NCI-H146 (cell line): ENCODE data around the gene LINS1.
"Not testable (repeated sequence)": the region's sequence is repeated elsewhere in the genome, so short reads cannot be mapped to it uniquely, and the experiment has no call there.

Experiments
- DNase-seq: peaks from one replicate; lab custom pipeline; 2025; lab: John Stamatoyannopoulos, UW

Gene LINS1

GRCh38 chr15:100601163-100601562 lies 821 bp downstream of the LINS1 start:
- peak; percentile 18 for DNase-seq

GRCh38 chr15:100598655-100599054 lies 3.3 kb downstream of the LINS1 start:
- DNase-seq = no peak

GRCh38 chr15:100597862-100598261 lies 4.1 kb downstream of the LINS1 start:
- no peak for DNase-seq

- DNase-seq = no peak
Measured at GRCh38 chr15:100596792-100597191, 5.2 kb downstream of the LINS1 start.

GRCh38 chr15:100595964-100596363 lies 6.0 kb downstream of the LINS1 start:
- DNase-seq = no peak

DNA sequence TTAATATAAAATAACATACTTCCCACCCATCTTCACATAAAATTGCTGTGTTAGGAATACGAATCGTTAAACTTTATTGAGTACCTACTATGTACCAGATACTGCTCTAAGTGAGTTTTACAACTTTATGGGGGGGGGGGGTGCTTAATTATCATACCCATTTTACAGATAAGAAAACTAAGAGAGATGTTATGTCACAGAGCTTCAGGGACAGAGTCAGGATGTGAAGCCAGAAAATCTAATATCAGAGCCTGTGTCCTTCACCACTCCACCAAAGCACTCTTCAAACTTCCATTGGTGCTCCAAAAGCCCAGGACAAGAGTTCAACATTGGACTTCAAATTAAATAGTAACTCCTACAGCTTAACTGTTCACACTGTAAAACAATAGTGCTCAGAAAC lies 8.6 kb downstream of the LINS1 start:
- no peak for DNase-seq

- no peak for DNase-seq
Measured at GRCh38 chr15:100592898-100593297, 9.1 kb downstream of the LINS1 start.

GRCh38 chr15:100591835-100592234 lies 10.1 kb downstream of the LINS1 start:
- no peak for DNase-seq

GRCh38 chr15:100591163-100591562 lies 10.8 kb downstream of the LINS1 start:
- not testable (repeated sequence) for DNase-seq

DNA sequence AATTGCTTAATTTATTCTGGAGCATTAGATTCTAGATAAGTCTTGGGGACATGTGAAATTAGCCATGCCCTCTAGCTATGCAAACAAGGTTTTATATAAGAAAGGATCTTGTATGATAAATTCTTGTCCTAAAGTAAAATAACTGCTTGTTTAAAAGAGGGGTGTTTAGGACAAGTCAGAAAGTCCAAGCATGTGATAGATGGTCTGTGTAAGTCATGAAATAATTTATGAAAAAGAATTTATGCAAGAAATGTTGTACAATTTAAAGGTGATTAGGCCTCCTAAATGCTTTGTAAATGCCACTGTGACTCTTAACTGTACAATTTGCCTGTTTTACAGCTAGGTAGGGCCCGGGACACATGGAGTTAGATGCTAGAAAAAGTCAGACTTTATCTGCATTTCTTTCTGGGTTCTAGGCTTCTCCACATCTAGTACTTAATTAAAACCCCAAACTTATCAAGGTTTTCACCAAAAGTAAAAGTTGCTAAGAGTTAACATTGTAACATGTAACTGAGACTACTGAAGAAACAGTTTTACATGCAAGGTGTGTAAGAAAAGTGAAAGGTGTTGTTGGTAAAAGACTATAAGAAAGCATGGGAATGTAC lies 13.2 kb downstream of the LINS1 start:
- DNase-seq = no peak

DNA sequence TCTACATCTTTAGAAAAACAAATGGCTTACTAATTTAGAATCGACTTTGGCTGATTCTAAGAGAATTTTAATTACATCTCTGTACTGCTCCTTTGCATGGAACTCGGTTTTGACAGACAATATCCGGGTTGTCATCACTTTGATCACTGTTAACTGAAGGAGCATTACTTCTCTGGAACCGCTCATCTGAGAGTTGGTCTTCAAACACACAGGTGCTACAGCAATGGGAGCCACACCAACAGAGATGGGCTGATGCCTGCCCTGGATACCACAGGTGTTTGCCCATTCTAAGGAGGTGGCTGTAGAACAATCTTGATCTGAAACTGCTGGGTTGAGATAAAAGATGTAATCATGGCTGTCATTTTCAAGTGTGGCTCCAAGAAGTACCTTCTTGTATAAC lies 21.6 kb downstream of the LINS1 start:
- no peak for DNase-seq

- no peak for DNase-seq
Measured at GRCh38 chr15:100573526-100573925, 28.5 kb downstream of the LINS1 start.

DNA sequence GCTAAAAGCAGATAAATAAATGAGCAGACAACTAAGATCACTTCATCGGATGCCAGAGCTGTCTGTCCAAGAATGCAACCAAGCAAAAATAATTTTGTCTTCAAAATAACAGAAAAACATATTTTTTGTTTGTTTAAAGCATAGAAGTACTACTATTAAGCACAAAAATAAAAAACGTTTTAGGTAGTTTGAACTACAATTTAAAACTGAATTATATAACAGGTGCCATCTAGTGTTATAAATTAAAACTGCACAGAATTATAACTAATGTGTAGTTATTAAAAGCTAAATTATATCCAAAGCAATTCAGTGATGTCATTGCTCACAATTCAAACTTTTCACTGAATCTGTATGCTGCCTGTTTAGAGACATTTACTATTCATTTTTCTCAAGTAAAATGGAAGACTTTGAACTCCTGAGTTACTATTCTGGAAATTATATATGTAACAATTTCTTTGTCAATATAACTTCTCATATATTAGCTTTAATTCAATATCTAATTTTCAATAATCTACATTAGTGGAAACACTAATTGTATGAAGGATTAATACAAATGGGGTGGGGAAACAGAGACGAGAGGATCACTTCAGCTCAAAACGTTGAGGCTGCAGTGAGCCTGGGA lies 29.5 kb downstream of the LINS1 start:
- DNase-seq = no peak

DNA sequence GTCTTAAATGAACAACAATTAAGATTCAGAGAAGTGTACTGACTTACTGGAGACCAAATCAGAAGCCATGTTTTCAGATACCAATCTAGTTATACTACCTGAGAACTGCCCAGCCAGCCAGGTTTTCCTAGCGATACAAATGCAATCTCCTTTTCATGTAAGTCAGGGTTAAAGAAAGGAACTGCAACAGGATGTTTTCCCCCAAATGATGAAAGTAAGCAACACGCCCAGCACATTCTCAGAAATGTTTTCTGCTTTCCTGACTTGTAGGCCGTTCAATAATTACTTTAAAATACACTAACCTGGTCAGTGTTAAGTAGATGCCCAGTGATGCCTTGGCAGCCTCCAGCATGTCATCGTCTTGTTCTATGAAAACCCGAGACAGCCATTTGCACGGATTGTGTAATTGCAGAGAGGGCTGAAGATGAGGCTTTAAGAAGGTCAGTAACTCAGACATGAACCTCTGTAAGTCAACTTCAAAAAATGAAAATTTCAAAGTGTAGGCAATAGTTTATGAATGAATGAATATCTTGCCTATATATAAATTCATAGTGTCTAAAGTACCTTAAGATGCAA lies 30.3 kb downstream of the LINS1 start:
- DNase-seq = no peak

DNA sequence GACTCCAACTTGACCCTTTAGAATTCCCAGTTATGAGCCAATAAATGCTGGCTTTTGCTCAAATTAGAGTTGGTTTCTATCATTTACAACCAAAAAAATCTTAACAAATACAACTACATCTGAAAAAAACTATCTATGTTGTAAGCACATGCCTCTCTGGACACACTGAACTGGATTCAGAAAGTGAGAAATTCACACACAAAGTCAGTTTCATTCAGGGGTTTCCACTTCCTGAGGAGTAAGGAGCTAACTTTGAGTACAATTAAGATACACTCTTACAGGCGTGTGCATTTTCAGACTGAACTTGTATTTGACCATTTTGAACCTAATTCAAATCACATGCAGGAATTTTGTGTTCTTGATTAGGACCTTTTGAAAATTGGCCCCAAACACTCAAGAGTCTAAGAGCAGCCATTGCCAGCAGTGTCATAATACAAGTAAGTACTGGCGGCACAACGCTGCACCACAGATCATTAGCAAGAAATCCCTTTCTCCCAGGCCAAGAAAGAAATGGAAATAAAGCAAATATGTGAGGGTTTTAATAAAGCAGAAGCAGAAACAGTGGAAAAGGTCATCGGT lies 31.2 kb downstream of the LINS1 start:
- DNase-seq = no peak

DNA sequence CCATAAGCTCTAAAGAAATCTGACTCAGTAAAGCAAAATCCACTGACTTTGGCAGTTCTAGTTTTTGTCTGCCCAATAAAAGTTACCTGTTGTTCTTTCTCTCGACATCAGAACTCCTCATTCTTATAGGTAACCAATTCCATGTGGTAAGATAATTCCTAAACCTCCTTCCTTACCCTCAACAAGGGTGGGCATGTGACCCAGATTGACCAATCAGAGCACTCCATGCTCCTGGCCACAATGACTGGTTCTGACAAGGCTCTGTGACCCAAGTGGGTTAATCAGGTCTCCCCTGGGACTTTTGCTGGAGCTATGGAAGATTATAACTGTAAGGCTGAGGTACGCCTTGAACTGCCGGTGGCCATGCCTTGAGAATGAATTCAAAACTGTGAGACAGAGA lies 31.7 kb downstream of the LINS1 start:
- no peak for DNase-seq

DNA sequence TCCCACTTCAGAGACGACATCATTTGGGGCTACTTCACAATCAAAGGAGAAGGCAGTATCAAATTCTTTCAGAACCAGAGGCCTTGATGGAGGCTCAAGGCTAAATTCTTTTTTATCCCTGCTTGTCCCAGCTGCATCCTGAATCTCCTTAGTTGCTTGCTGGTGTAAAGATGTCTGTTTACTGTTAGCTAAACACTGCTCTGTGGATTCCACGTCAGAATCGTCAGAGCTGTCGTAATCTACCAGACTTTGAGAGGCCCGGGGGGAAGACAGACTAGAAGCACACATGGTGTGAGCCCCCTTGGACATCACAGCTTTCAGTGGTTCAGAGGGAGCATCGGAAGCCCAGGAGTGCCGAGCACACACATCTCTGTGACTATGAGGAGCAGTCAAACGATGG lies 32.6 kb downstream of the LINS1 start:
- DNase-seq = no peak

DNA sequence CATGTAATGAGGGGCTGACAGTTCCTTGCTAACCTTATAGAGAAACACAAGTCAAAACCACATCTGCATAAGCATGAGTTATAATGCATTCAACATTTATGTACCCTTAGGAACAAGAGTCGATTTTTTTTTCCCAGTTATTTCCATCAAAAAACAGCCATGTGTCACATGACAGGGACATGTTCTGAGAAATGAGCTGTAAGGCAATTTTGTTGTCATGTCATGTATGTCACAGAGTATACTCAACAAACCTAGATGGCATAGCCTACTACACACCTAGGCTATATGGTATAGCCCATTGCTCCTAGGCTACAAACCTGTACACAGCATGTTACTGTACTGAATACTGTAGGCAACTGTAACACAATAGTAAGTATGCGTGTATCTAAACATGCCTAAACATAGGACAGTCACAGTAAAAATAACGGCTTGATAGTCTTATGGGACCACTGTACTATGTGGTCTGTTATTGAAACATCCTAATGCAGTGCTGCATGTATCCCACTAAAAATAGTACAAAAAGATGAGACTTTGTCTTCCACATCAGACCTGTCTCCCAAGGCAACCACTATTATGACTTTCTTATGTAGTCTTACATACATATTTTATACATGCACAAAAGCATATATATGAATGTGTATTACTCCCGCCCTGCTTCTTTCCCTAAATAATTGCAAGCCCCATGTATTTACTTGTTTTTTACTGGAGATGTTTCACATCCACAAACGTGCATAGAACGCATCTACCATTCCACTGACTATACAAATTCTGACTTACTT lies 34.9 kb downstream of the LINS1 start:
- DNase-seq = no peak

GRCh38 chr15:100565591-100565990 lies 36.4 kb downstream of the LINS1 start:
- DNase-seq = no peak

- no peak for DNase-seq
Measured at GRCh38 chr15:100560323-100560722, 41.7 kb downstream of the LINS1 start.

DNA sequence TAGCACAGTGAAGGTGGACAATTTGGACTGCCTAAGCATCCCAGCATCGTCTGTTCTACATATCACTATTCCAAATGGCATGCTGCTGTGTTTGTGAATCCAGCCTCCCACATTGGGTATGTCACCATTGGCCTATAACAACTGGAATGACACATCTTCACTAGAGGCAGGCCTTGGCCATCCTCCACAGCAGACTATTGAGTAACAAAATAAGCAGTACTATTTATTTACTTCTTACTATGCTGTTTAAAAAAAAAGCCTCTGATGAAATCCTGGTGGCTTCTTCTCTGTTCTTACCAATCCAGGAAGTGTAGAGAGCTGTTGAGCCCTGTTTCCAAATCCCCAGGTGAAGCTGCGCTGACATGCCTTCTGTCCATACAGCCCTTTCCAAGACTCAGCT lies 42.7 kb downstream of the LINS1 start:
- no peak for DNase-seq

GRCh38 chr15:100558771-100559254 lies 43.2 kb downstream of the LINS1 start:
- DNase-seq = no peak

DNA sequence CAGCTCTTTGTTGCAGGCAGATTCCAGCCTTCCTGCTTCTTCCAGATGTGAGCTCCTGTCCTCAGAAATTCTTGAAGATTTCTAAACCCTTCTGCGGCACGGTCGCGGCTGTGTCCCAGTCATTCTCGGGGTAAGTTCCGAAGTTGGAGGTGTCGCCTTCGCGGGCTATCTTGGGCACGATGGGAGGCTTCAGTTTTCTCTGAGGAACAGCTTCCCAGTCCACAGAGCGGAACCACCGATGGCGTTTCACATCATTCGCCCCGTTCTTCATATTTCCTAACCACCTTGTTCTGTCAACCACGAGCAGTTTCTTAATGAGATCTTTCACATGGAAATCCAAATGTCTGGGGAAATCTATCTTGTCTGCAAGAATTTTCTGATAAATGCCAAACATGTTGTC lies 48.5 kb downstream of the LINS1 start:
- no peak for DNase-seq
